HG03460 (cell line): ENCODE data around the gene UBAC2.
A peak's percentile ranks its signal among the peaks of the same experiment; 100 is the strongest.
"Not testable (repeated sequence)": the region's sequence is repeated elsewhere in the genome, so short reads cannot be mapped to it uniquely, and the experiment has no call there.

Source experiments
- ATAC-seq: cut with Tn5 transposase; IDR thresholded peaks from one replicate; pipeline ENCODE4 v1.9.1; 2021; ENCODE audit not compliant: unreplicated experiment

UBAC2 gene

DNA sequence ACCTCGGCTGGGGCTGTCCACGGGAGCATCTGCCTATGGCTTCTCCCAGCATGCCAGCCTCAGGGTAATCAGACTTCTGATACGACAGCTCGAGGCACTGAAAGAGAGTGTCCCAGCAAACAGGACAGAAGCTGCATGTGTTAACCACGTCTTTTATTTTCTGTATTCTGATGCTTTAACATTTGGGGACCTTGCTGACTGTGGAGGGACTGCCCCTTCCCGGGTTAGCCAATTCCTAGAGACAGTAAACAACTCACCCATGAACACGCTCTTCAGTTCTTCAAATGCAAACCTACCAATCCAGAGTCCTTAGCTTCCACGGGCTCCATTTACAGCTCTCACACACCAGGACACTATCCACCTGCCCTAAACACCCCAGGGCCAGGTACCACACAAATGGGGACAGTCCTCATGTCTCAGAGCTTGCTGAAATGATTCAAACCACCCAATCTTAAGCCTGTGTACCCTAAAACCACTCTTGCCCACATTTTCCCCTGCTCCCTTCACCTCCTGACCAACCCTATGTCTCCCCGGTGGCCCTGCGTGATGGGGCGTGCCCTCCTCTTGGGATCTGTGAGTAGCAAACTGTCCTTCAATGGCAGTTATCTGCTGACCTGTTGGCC is 208.9 kb downstream of the UBAC2 start:
- ATAC-seq, result not testable (repeated sequence)

DNA sequence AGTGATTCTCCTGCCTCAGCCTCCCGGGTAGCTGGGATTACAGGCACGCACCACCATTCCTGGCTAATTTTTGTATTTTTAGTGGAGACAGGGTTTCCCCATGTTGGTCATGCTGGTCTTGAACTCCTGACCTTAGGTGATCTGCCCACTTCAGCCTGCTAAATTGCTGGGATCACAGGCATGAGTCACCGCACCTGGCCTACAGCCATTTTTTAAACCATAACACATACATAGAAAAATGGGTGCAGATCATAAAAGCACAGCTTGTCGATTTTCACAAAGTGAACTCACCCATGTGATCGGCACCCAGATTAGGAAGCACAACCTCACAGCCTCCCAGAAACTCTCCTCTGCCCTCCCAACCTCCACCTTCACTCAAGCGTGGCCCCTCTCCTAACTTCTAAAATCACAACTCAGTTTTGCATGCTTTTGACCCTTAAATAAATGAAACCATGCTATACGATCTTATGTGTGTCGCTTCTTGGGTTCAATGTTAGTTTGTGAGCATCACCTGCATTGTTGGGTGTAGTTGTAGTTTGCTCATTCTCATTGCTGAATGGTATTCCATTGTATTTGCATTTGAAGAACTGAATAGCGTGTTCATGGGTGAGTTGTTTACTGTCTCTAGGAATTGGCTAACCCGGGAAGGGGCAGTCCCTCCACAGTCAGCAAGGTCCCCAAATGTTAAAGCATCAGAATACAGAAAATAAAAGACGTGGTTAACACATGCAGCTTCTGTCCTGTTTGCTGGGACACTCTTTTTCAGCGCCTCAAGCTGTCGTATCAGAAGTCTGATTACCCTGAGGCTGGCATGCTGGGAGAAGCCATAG is 210.2 kb downstream of the UBAC2 start:
- not testable (repeated sequence) for ATAC-seq

DNA sequence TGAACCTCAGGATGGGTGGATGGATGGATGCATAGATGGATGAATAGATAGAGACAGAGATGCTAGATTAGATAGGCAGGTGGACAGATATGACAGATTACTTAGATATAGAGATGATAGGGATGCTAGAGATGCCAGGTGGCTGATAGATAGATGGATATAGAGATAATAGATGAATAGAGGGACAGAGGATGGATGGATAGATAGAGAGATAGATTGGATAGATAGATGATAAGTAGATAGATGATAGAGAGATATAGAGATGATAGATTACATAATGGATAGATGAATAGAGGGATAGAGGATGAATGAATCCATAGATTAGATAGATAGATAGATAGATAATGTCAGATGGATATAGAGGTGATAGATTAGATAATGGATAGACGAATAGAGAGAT is 212.2 kb downstream of the UBAC2 start:
- ATAC-seq, result no peak

DNA sequence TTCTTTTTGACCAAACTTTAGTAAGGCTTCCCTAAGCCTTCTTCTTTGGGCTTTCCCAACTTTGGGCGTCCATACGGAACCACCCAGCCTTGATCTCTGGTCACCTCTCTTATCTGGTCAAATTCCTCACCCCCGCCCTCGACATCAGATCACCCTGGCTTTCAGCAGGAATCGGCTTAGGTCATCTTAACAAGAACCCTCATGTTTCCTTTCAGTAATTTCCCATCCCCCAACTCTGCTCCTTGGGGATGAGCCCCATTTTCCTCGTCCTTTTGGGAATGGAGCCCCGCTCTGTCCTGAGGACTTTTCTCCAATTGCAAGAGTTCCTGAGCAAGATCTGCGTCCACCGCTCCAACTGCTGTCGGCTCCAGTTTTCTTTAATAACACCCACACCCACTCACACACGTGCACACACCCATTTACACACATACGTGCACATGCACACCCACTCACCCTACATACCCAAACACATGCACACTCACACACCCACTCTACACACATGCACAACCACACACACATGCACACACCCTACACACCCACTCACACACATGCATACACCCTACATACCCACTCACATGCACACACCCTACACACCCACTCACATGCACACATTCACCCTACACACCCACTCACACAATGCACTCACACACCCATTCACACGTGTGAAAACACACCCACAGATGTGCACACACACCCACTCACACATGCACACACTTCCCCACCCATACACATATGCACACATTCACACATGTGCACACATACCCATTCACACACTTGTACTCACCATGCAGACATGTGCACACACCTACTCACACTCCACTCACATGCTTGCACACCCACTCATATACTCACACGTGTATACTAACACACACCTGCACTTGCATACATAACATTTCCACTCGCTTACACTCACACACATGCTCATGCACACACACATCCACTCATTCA is 213.7 kb downstream of the UBAC2 start:
- no peak for ATAC-seq

DNA sequence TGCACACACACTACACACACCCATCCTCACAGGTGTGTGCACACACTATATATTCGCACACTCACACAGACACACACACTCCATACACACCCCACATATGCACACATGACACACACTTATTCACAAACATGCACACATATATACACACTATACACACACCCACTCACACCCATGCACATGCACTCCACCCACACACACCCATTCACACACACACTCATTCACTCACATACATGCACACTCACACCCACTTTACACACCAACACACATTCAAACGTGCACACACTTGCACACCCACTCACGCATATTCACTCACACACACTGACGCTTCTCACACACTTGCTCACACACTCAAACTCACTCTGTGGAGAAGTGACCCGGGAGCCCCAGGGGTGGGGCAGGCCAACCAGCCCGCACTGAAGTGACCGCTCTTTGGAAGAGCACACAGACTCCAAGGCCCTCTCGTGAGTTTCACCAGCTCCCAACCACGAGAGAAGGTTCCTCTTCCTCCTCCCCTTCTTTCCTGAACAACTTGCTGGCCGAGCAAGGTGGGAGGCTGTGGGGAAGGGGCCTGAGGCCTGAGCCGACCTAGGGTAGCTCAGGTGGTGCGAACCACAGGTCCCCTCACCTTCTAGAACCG is 214.5 kb downstream of the UBAC2 start:
- no peak for ATAC-seq

DNA sequence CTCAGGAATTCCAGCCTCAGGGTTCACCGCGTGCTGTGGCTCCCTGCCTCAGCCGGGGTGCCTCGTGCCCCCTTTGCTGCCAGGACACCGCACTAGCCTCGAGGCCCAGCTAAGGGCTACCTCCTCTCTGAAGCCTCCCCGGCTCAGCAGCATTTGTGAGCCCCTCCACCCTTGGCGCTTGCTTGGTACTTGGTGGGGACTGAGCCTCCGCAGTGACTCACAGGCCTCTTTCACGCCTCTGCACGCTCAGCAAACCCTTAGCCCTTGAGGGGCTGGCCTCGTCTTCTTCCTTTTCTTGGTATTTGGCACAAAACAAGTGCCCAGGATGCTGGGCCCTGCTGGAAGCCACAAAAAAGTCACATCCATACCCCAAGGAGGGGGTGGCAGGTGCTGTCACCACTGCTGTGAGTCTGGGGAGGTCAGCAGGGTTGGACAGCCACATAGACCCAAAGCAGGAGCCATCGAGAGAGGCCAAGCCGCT is 215.2 kb downstream of the UBAC2 start:
- no peak for ATAC-seq

DNA sequence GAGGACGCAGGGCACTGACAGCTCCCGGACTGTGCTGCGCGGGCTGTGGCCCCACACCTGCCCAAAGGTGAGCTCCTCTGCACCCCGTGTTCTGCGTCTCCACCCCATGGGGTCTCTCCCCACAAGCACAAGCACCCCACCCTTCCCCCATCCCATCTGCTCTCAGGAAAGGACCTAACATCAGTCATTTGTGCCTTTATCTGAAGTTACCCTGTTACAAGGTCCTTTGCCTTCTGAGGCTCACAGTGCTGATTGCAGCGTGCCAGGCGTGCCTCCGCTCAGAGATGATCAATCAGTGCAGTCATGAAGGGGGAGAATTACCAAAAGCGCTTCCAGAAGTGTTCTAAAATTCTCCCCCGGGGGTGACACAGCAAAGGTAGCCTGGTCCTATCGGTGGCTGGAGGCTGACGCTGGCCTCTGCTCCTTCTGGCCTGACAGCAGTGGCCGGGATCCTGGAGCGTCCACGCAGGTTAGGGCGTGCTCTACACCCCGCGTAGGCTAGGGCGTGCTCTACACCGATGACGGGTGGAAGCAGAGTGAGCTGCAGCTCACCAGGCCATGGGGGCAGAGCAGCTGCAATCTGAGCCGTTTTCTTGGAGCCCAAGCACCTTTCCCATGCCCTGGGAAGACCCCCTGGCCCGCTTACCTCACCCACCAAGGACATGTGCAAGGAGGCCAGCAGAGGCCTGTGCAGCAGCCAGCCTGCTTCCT is 215.9 kb downstream of the UBAC2 start:
- no peak for ATAC-seq

DNA sequence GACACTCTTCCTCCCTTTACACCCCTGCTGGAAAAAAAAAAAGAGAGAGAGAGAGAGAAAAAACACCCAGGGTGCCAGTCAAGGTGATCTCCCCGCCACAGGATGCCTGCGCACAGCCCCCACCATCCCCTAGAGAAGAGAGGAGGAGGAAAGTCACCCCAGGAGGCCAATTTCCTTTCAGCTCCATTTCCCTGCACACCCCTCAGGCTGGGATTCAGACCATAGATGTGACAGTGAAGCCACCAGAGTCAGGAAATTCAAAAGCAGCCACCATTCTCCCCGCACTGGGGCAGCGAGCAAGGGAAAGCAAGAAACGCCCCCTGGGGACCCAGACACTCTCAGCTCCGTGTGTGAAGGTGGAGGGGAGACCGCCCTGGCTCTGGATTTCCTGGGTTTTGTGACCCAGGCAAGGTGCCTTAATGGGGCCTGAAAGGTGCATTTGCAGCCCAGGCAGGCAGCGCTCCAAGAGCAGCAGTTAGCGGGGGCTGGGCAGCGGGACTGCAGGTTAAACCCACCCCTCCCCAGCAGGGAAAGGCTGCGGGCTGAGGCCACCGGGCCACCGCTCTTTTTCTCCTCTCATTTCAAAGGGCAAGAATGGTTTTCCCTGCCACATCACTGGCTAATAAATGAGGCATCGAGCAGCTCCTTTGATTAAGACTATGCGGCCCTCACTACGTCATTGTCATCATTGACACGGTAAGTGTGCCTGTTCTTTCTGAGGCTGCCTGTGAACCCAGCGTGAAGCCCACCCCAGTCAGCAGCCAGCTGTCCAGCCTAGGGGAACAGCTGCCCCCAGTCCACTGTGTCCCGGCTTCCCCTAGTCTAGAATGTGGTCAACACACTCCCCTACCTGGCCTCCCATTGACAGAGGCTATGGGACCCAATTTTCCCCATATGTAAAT is 216.8 kb downstream of the UBAC2 start:
- ATAC-seq, result no peak

DNA sequence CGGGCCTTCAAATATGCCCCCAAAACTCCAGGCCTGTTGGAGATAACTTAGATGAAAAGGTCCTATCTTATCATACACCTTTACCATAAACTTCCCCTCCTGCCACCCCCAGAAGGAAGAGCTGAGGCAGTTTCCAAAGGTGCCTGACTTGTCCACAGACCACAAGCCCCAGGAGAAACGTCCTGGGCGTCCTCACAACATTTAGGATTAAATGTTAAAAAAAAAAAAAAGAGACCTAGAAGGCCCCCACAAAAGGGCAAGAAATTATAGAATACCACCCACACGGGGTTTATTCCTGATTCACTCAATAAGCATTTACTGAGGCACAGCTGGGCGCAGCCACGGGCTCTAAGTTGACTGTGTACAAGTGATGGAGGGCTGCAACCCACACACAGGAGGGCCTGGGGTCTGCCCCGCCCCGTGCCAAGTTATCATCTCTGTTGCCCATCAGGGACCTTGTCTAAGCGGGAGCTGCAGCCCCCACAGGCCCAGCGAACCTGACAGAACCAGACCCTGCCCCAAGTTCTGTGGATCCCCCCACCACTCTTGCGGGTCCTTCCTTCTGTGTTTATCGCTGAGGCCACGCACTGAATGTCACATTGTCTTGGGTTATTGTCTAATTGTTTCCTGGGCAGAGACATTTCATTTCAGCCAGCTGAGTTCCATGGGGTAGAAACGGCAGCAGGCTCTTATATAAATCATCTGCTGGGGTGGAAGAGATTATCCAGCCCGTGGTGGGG is 217.6 kb downstream of the UBAC2 start:
- ATAC-seq, result no peak

DNA sequence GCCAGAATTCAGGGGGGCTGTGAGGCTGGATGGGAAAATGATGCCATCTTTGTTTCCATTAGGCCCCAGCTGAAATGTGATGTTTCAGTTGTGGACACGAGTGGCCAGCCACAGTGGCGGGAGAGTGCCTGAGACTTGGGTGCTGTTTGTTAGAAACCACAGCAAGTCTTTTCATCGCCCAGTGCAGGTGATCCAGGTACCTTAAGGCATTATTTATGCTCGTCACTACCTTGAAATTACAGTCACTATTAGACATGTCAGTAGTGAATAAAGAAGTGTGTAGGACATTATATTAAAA is 218.1 kb downstream of the UBAC2 start:
- no peak for ATAC-seq

DNA sequence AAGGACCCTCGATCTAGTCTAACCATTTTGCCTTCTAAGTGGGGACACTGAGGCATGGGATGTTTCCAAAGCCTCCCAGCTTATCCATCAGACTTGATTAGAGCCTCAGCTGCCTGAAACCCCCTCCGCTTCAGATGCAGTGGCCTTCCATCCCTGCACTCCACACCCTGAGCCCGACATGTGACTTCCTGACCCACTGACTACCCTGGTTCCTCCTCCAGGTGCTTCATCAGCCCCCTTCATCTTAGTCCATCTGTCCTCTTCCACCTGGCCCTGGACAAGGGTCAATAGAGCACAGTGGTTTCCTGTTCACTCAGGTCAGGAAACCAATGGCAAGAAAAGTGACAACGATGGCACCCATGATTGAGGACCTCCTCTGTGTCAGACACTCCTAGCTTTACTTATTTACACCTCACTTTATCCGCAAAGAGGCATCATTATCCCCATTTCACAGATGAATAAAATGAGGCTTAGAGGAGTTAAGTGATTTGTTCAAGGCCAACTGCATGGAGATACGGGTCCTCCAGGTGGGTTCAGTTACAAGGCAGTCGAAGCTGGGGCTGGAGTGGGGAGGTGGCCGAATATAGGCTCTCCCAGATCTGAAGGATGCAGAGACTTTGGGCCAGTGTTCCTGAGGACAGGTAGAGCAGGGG is 219.1 kb downstream of the UBAC2 start:
- peak; percentile 0 for ATAC-seq

DNA sequence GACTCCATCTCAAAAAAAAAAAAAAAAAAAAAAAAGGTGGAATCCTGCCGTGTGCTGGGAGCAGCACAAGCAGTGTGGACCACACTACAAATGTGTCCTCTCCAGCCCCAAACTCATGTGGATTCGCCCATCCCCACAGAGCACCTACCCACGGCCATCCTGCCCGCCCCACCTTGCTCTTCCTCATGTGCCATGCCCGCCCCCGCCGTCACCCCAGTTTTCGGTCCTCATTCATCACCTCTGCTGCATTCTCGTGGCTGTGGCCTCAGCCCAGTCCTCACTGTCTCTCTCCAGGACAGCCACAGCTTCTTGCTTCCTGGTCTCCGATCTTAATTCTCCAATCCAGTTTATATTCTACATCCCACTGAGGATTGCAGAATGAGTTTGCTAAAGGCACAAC is 220.6 kb downstream of the UBAC2 start:
- no peak for ATAC-seq

DNA sequence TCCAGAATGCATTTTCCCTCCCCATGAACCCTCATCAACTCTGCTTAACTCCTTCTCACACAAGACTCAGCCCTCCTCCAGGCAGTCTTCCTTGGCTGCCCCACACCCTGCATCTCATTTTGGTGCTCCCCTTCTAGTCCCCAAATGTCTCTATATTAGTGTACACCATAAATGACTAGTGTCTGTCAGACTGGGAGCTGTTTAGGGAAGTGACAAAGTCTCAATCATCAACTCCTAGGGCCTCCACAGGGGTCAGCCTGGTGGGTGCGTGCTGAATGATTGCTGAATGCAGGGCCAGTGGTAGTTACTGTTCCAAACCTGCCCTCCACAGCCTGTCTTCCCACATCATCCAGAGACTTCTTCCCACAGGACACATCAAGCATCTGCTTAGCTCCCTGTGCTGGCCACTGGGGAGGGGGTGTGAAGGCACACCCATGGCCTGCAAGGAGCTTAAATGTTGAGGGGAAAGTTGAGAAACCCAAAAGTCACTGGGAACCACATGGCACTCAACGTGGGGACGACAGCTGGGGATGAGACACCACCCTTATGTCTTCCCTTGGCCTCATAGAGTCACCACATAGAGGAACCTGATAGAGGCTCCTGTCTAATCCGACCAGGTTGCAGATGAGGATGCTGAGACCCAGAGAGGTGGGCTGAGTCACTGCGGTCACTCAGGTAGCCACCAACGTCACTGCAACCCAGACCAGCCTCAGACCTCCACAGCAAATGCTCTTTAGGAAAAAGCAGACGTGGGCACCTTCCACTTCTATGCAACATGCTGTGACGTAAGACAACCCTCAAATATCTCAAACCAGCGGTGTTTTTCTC is 221.3 kb downstream of the UBAC2 start:
- ATAC-seq, result no peak

DNA sequence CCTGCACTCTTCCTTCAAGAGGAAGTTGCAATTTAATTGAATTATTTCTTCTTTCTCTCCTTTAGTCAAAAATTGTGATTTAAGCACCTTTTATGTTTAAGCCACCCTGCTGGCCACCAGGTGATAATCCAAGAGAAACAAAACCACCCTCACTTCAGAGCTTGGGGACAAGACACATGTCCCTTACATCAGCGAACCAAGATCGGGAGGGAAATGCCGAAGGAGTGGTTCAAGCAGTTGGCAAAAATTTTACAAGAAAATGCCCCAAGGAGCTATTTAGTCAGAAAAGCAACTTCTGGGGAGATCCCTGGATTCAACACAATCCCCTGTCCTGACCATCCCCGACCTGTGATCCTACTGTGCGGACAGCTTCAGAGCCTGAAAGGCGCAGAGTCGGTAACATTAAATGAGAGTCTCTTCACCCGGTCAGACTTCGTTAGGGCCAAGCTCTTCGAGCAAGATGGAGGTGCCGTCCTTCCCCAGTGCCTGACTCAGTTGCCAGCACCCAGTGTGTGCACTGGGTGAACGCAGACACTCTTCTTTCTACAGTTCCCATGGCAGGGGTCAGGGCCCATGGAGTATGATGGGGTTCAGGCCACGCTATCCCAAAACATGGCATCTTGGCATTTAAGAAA is 222.0 kb downstream of the UBAC2 start:
- no peak for ATAC-seq

DNA sequence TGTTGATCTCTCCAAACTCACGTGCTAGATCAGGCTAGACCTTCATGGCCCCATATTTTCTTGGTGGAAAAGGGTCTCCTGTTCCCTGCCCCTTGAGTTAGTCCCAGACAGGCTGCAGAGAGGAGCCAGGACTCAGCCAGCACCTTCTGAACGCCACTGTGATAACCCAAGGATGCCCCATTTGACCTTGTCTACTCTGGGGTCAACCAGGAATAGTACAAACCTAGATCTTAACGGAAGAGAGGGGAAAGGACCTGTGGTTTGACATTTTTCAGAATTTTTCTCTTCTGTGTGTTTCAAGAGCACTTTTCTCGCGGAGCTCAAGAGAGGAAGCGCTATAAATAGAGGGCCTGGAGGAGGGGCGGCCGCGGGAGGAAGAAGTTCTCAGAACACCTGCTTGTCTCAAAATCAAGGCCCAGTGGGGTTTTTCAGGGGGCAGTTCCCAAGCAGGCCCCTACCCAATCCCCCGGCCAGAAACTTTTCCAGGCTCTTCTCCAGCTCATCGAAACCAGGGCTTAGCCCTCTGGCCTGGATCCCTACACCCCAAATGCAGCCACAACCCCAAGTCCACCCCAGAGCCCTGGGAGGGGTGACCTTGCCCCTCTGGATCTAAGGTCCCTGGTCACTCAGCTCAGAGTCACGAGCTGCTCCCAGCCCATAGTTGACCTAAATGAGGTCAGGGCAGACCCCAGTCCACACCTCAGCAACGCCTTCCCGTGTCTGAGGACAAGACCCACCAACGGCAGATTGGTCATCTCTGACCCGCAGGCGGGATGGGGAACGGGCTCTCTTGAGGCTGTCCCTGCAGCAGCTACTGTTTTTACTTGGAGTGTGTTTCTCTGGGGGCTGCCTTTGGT is 225.1 kb downstream of the UBAC2 start:
- peak; percentile 73 for ATAC-seq

DNA sequence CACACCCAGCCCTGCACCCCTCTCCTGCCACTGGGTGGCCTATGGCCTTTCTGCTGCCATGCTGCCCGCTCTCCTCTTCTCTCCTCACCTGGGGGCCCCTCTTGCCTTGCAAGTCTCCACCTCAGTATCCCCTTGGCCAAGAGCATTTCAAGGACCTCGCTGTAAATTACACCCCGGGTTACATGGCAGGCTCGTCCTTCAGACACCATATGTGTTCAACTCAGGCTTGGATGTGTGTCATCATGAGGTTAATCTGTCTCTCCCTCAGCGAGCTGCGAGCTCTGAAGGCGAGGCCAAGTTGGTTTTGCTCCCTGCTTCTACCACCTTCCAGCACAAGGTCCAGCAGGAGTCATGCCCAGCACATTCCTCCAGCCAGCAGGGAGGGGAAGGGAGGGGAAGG is 225.8 kb downstream of the UBAC2 start:
- no peak for ATAC-seq
